Activated CD4-positive, alpha-beta T cell treated with anti-CD3 and anti-CD28 coated beads, Interleukin-2, amount 10 ng/mL, durations not matched to agents 7 days and 5 days (primary cell): ENCODE measurements around the gene IL22RA1. TPM values are rescaled to one million over a fixed set of nuclear protein-coding genes. Genes with fewer than 3 reads are reported as not detected.

Source experiments
- CTCF ChIA-PET: fragments of 350-600 bp; sonication (Branson Sonifier 250); formaldehyde crosslinking; loops from one replicate; lab custom pipeline; 2021; ENCODE audit warnings: antibody characterized with exemption; lab: Charles Lee
- POLR2A ChIA-PET: fragments of 350-600 bp; sonication (Branson Sonifier 250); formaldehyde crosslinking; loops from one replicate; lab custom pipeline; 2021; ENCODE audit warnings: antibody characterized with exemption; lab: Charles Lee
- DNase-seq: peaks from one replicate; pipeline ENCODE4 v3.0.0-alpha.2; 2020
- H3K27ac Mint-ChIP-seq: one replicate; pipeline ENCODE4 v1.8.0; 2021; ENCODE audit warnings: mild to moderate bottlenecking, moderate library complexity, mixed read lengths
- H3K27me3 Mint-ChIP-seq: one replicate; pipeline ENCODE4 v1.8.0; 2021; ENCODE audit warnings: mixed read lengths
- H3K36me3 Mint-ChIP-seq: one replicate; pipeline ENCODE4 v1.8.0; 2021; ENCODE audit warnings: low read depth, mixed read lengths
- H3K4me1 Mint-ChIP-seq: one replicate; pipeline ENCODE4 v1.8.0; 2021; ENCODE audit warnings: mixed read lengths
- H3K4me3 Mint-ChIP-seq: one replicate; pipeline ENCODE4 v1.8.0; 2021; ENCODE audit warnings: mild to moderate bottlenecking, moderate library complexity, mixed read lengths
- H3K9me3 Mint-ChIP-seq: one replicate; pipeline ENCODE4 v1.8.0; 2021; ENCODE audit warnings: mixed read lengths
- total RNA-seq, 2 experiments: library from RNA; stranded (reverse); gene quantifications; one replicate each; pipeline ENCODE4 v1.2.3, GENCODE V29; 2021

IL22RA1 gene
- total RNA-seq, 2 experiments from 2014 or later: not detected

DNA sequence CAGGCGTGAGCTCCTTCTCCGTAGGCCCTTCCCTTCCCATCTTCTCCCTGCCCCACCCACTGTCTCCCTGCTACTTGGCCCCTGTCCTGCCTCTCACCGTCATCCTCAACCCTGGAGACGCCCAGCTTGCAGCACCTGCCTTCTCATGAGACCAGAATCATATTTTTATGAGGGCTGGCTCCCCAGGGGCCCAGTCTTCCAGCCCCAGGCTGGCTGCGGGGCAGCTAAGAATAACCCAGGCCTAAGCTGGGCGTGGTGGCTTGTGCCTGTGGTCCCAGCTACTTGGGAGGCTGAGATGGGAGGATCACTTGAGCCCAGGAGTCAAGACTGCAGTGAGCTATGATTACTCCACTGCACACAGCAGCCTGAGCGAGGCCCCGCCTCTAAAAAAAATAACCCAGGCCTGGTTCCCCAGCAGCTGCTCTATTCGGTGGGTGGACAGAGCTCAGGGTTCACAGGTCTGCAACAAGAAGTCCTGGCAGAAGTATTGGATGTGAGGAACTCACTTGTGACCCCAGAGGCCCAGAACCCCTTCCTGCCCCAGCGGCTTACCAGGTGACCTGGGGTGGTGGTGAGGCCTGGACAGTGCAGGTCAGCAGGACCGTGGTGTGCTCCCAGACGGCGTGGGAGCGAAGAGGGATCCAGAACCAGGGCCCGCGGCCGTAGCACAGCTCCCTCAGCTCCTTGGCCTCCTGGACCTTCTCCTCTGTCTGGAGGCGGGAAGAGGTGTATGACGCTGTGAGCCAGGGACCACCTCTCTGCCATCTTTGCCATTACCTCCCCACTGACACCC lies 37.4 kb downstream of the IL22RA1 start:
- ChIA-PET CTCF (interaction anchor here (0.6 to 1.2 kb wide), 2 partner anchors 11 to 73 kb away, joined by 3 read pairs; no protein-coding TSS in a partner anchor), POLR2A (no interaction called here)
- no peaks in the 10 kb centered on the region for H3K4me1 Mint-ChIP-seq
- DNase-seq: no peak
- H3K27ac Mint-ChIP-seq: no peak overlapping the region
- H3K9me3 Mint-ChIP-seq: no peaks in the 10 kb centered on the region
- no peaks in the 10 kb centered on the region for H3K27me3 Mint-ChIP-seq
- H3K36me3 Mint-ChIP-seq: no peaks in the 10 kb centered on the region
- no peak overlapping the region for H3K4me3 Mint-ChIP-seq

GRCh38 chr1:24104854-24105253 lies 38.1 kb downstream of the IL22RA1 start:
- no peak for DNase-seq
- Mint-ChIP-seq H3K27me3 (no peaks in the 10 kb centered on the region), H3K4me3 (no peak overlapping the region), H3K9me3 (no peaks in the 10 kb centered on the region), H3K27ac (no peak overlapping the region), H3K4me1 (no peaks in the 10 kb centered on the region), H3K36me3 (no peaks in the 10 kb centered on the region)
- ChIA-PET POLR2A (no interaction called here), CTCF (interaction anchor here (1.2 to 2.0 kb wide), 2 partner anchors 12 to 45 kb away, joined by 3 to 7 read pairs; no protein-coding TSS in a partner anchor)

- Mint-ChIP-seq H3K27ac (no peak overlapping the region), H3K36me3 (no peaks in the 10 kb centered on the region), H3K4me1 (no peaks in the 10 kb centered on the region), H3K9me3 (no peaks in the 10 kb centered on the region), H3K4me3 (no peak overlapping the region), H3K27me3 (no peaks in the 10 kb centered on the region)
- DNase-seq: no peak
- ChIA-PET CTCF (interaction anchor here (2.0 kb wide), 1 partner anchor 46 kb away, joined by 7 read pairs; no protein-coding TSS in a partner anchor), POLR2A (no interaction called here)
Observed at GRCh38 chr1:24103879-24104278, 39.1 kb downstream of the IL22RA1 start.

GRCh38 chr1:24103408-24103807 lies 39.5 kb downstream of the IL22RA1 start:
- Mint-ChIP-seq H3K27me3 (no peaks in the 10 kb centered on the region), H3K4me3 (no peak overlapping the region), H3K4me1 (no peaks in the 10 kb centered on the region), H3K27ac (no peak overlapping the region), H3K9me3 (no peaks in the 10 kb centered on the region), H3K36me3 (no peaks in the 10 kb centered on the region)
- no peak for DNase-seq
- ChIA-PET CTCF (interaction anchor here (0.6 to 2.0 kb wide), 3 partner anchors 9 to 194 kb away, joined by 3 to 7 read pairs (median 6); partner anchors contain the start of gene MYOM3), POLR2A (no interaction called here)

- Mint-ChIP-seq H3K27ac (no peak overlapping the region), H3K9me3 (no peaks in the 10 kb centered on the region)
Observed at GRCh38 chr1:24102961-24103360, 40.0 kb downstream of the IL22RA1 start.

DNA sequence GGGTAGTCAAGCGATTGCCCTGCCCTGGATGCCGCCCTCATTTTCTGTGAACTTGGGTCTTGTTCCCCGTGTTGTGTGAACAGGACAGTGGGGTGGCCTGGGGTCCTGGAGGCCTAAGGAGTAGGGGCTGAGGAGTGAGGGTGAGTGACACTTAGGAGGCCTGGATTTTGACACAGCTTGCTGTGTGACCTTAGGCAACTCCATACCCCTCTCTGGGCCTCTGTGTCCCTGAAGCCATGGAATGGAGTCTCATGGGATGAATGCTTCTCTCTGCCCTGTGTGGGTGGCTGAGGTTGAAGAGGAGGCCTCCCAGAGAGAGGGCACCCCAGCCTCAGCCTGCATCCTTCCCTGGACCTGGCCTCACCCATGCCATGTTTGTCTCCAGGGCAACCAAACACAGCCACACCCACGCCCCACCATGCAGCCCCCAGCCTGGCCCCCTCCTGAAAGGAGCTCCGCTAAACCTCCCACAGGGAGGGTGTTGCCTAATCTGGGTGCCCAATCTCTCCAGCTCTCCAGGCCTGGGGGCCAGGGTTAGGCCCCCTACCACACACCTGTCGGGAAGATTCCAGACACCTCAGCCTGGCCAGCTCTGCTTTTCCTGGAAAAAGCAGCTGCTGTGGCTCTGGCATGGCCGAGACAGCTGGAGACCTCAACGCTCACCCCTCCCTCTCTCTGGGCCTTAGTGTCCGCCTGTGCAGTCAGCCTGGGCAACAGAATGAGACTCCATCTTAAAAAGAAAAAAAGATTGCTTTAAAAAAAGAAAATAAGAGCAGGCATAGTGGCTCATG lies 40.9 kb downstream of the IL22RA1 start:
- CTCF ChIA-PET: interaction anchor here (1.3 to 2.0 kb wide), 2 partner anchors 10 to 290 kb away, joined by 3 to 6 read pairs; partner anchors contain the start of gene MYOM3

More at GRCh38 chr1:24102961-24103360, 40.0 kb downstream of the IL22RA1 start:
- Mint-ChIP-seq H3K36me3 (no peaks in the 10 kb centered on the region), H3K27me3 (no peaks in the 10 kb centered on the region), H3K4me3 (no peak overlapping the region), H3K4me1 (no peaks in the 10 kb centered on the region)
- POLR2A ChIA-PET: no interaction called here
- DNase-seq: no peak
- CTCF ChIA-PET: interaction anchor here (0.6 to 2.0 kb wide), 3 partner anchors 9 to 195 kb away, joined by 3 to 7 read pairs (median 6); partner anchors contain the start of gene MYOM3

GRCh38 chr1:24100945-24101737 lies 41.8 kb downstream of the IL22RA1 start:
- H3K4me3 Mint-ChIP-seq: no peak overlapping the region
- H3K36me3 Mint-ChIP-seq: no peaks in the 10 kb centered on the region
- no peak overlapping the region for H3K27ac Mint-ChIP-seq
- H3K9me3 Mint-ChIP-seq: no peaks in the 10 kb centered on the region
- no peaks in the 10 kb centered on the region for H3K27me3 Mint-ChIP-seq
- H3K4me1 Mint-ChIP-seq: no peaks in the 10 kb centered on the region
- CTCF ChIA-PET: interaction anchor here (1.3 to 2.0 kb wide), 2 partner anchors 11 to 291 kb away, joined by 3 to 6 read pairs; partner anchors contain the start of gene MYOM3
- no peak for DNase-seq
- POLR2A ChIA-PET: no interaction called here

More for the DNA sequence above, 40.9 kb downstream of the IL22RA1 start:
- Mint-ChIP-seq H3K36me3 (no peaks in the 10 kb centered on the region), H3K27me3 (no peaks in the 10 kb centered on the region), H3K9me3 (no peaks in the 10 kb centered on the region), H3K27ac (no peak overlapping the region), H3K4me1 (no peaks in the 10 kb centered on the region), H3K4me3 (no peak overlapping the region)
- DNase-seq: no peak
- POLR2A ChIA-PET: no interaction called here

DNA sequence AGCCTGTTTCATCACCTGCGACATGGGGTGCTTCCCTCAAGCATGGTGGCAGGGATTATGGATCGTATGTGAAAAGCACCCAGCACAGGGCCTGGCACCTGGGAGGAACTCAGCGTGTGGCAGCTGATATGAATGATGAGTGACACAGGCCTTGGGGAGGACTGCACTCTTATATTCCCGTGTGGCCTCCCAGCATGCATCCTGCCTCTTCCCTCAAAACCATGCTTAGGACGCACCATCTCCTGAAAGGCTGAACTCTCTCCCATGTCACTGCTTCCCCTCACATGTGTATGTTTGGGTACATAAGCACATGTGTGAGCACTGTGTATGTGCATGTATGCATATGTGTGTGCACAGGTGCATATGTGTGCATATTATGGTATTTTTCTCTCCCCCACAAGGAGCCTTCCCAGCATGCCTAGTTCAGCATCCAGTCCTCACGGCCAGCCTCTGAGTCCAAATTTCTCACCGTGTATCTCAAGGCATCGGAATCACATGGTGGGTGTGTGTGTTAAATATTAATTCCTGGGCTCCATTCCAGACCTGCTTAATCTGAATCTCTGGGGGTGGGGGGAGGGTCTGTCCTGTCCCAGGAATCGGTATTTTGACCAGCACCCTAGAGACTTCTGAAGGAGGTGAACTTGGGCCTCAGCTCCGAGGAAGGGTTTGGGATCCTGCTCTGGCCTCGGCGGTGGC lies 43.8 kb downstream of the IL22RA1 start:
- no peak for DNase-seq
- no peaks in the 10 kb centered on the region for H3K4me1 Mint-ChIP-seq
- H3K36me3 Mint-ChIP-seq: no peaks in the 10 kb centered on the region
- H3K27me3 Mint-ChIP-seq: no peaks in the 10 kb centered on the region
- CTCF ChIA-PET: no interaction called here
- no peaks in the 10 kb centered on the region for H3K9me3 Mint-ChIP-seq
- POLR2A ChIA-PET: no interaction called here
- H3K4me3 Mint-ChIP-seq: no peak overlapping the region
- no peak overlapping the region for H3K27ac Mint-ChIP-seq

GRCh38 chr1:24098102-24098501 lies 44.8 kb downstream of the IL22RA1 start:
- H3K27ac Mint-ChIP-seq: no peak overlapping the region
- POLR2A ChIA-PET: no interaction called here
- H3K4me3 Mint-ChIP-seq: no peak overlapping the region

DNA sequence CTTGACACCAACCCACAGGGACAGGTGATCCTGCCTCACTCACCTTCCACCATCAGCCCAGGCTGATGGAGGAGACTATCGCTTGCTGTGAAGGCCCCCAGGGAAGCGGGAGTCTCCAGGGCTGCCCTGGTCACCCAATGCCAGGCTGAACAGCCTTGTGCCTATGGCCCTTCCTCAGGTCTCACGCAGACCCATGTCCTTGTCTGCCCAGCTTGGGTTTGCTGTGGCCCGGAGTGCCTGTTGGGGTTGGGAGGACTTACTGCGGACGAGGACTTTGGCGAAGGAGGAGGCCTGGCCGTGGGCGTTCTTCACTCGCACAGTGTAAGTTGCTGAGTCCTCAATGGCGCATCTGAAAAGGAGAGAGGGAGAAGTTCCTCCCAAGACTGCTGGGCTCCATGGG lies 45.3 kb downstream of the IL22RA1 start:
- Mint-ChIP-seq H3K4me1 (no peaks in the 10 kb centered on the region), H3K27me3 (no peaks in the 10 kb centered on the region), H3K4me3 (no peak overlapping the region), H3K9me3 (no peaks in the 10 kb centered on the region), H3K27ac (no peak overlapping the region), H3K36me3 (no peaks in the 10 kb centered on the region)
- CTCF ChIA-PET: no interaction called here
- POLR2A ChIA-PET: no interaction called here
- no peak for DNase-seq

More at GRCh38 chr1:24098102-24098501, 44.8 kb downstream of the IL22RA1 start:
- H3K4me1 Mint-ChIP-seq: no peaks in the 10 kb centered on the region
- H3K9me3 Mint-ChIP-seq: no peaks in the 10 kb centered on the region
- CTCF ChIA-PET: no interaction called here
- H3K27me3 Mint-ChIP-seq: no peaks in the 10 kb centered on the region
- DNase-seq: no peak
- H3K36me3 Mint-ChIP-seq: no peaks in the 10 kb centered on the region

- Mint-ChIP-seq H3K4me1 (no peaks in the 10 kb centered on the region), H3K27me3 (no peaks in the 10 kb centered on the region), H3K4me3 (no peak overlapping the region), H3K36me3 (no peaks in the 10 kb centered on the region), H3K27ac (no peak overlapping the region), H3K9me3 (no peaks in the 10 kb centered on the region)
- ChIA-PET POLR2A (no interaction called here), CTCF (no interaction called here)
- no peak for DNase-seq
Observed at GRCh38 chr1:24096739-24097103, 46.2 kb downstream of the IL22RA1 start.
